GM23338 (cell line): ENCODE results near the gene SLC35F1.

ENCODE experiments used
- CTCF ChIP-seq, 2 experiments: fragments of 200-600 bp in 1 of 2; sonication (generic) in 1 of 2; conservative IDR thresholded peaks; 2 replicates each; pipeline versions ENCODE4 v1.5.1 to v1.6.1; 2016 to 2017; ENCODE audit warnings: antibody characterized with exemption in 2 of 2, low read depth in 2 of 2, mild to moderate bottlenecking in 2 of 2, moderate library complexity in 1 of 2
- REST ChIP-seq: IDR thresholded peaks from one replicate; pipeline ENCODE4 v1.6.1; 2018; ENCODE audit warnings: antibody characterized with exemption; ENCODE audit not compliant: unreplicated experiment

- TF ChIP-seq REST: no peak
- peak; percentile 79 to 87 for TF ChIP-seq CTCF (conservative IDR thresholded peaks at IDR 0.05; ENCODE audit: low read depth in 2 of 2)
These were observed 376.7 kb downstream of the SLC35F1 start for GRCh38 chr6:118283766-118284165.
